H1 (cell line): ENCODE measurements around the gene NFASC. TPM values are rescaled to one million over a fixed set of nuclear protein-coding genes. Genes with fewer than 3 reads are reported as not detected.

Experiments
- CTCF ChIA-PET: fragments of 300-600 bp; sonication (Branson Sonifier 250); formaldehyde crosslinking; loops from one replicate; lab custom pipeline; 2021; ENCODE audit not compliant: partially characterized antibody; lab: Charles Lee
- POLR2A ChIA-PET: fragments of 300-600 bp; sonication (Branson Sonifier 250); formaldehyde crosslinking; loops from one replicate; lab custom pipeline; 2021; ENCODE audit warnings: inconsistent platforms; ENCODE audit not compliant: partially characterized antibody; lab: Charles Lee
- DNase-seq, 2 experiments: peaks; one replicate each; pipeline versions ENCODE4 v3.0.0 to v3.0.0-alpha.2; 2010 to 2022; ENCODE audit warnings: low spot score in 2 of 2, low read depth in 1 of 2, mixed read lengths in 1 of 2
- FAIRE-seq: peaks from 2 replicates; lab custom pipeline; 2011; peaks lifted over from hg19 to GRCh38; lab: Jason Lieb, UNC
- H2AFZ ChIP-seq: 2 replicates; pipeline ENCODE4 v1.8.1; 2012; ENCODE audit warnings: low read length, inconsistent platforms
- H2AK5ac ChIP-seq: 2 replicates; pipeline ENCODE4 v1.6.1; 2013; ENCODE audit warnings: low read depth, low read length
- H2BK120ac ChIP-seq: replicated peaks from 2 replicates; pipeline ENCODE3; 2013; ENCODE audit warnings: low read depth, low read length, inconsistent platforms
- H2BK12ac ChIP-seq: 2 replicates; pipeline ENCODE4 v1.6.1; 2013; ENCODE audit warnings: low read depth, low read length
- H2BK15ac ChIP-seq: 2 replicates; pipeline ENCODE4 v1.6.1; 2013; ENCODE audit warnings: low read length
- H2BK20ac ChIP-seq: 2 replicates; pipeline ENCODE4 v1.6.1; 2013; ENCODE audit warnings: low read length
- H2BK5ac ChIP-seq: 2 replicates; pipeline ENCODE4 v1.6.1; 2013; ENCODE audit warnings: low read depth, low read length
- H3K14ac ChIP-seq: 2 replicates; pipeline ENCODE4 v1.6.1; 2013; ENCODE audit warnings: inconsistent platforms; ENCODE audit not compliant: insufficient read length
- H3K18ac ChIP-seq: 2 replicates; pipeline ENCODE4 v1.6.1; 2013; ENCODE audit warnings: low read length; ENCODE audit errors: extremely low read depth
- H3K23ac ChIP-seq: 2 replicates; pipeline ENCODE4 v1.6.1; 2013; ENCODE audit warnings: inconsistent platforms; ENCODE audit not compliant: insufficient read length
- H3K23me2 ChIP-seq: 2 replicates; pipeline ENCODE4 v1.6.1; 2013; ENCODE audit warnings: low read depth, low read length
- H3K27ac ChIP-seq: 2 replicates; pipeline ENCODE4 v1.6.1; 2011; ENCODE audit warnings: low read depth, low read length, inconsistent platforms
- H3K27me3 ChIP-seq, 4 experiments: replicated peaks in 1 of 4; 1 replicate in 1 of 4; 2 replicates in 3 of 4; pipeline versions ENCODE4 v1.6.1 to v1.8.1; 2011 to 2013; ENCODE audit warnings: low read length in 3 of 4, mild to moderate bottlenecking in 3 of 4, inconsistent platforms in 2 of 4, mixed read lengths in 2 of 4, moderate library complexity in 1 of 4; ENCODE audit not compliant: control insufficient read depth in 3 of 4, insufficient read depth in 3 of 4; ENCODE audit errors: extremely low read depth in 1 of 4
- H3K36me3 ChIP-seq, 4 experiments: 2 replicates each; pipeline versions ENCODE4 v1.6.1 to v1.8.1; 2011 to 2013; ENCODE audit warnings: mild to moderate bottlenecking in 4 of 4, low read length in 3 of 4, moderate library complexity in 2 of 4, control low read depth in 1 of 4, inconsistent platforms in 1 of 4; ENCODE audit not compliant: insufficient read depth in 4 of 4, control insufficient read depth in 2 of 4
- H3K4ac ChIP-seq: replicated peaks from 2 replicates; pipeline ENCODE3; 2013; ENCODE audit warnings: low read length, low read depth, mixed read lengths, inconsistent platforms; ENCODE audit not compliant: insufficient read length
- H3K4me1 ChIP-seq, 4 experiments: replicated peaks in 1 of 4; 1 replicate in 1 of 4; 2 replicates in 3 of 4; pipeline versions ENCODE4 v1.6.1 to v1.8.1; 2011 to 2013; ENCODE audit warnings: low read length in 3 of 4, inconsistent platforms in 2 of 4, mixed read lengths in 1 of 4; ENCODE audit not compliant: insufficient read depth in 4 of 4, control insufficient read depth in 3 of 4
- H3K4me2 ChIP-seq, 2 experiments: 2 replicates each; pipeline versions ENCODE4 v1.6.1 to v1.8.1; 2011 to 2013; ENCODE audit warnings: low read depth in 2 of 2, low read length in 2 of 2, control low read depth in 1 of 2, inconsistent platforms in 1 of 2, mild to moderate bottlenecking in 1 of 2; ENCODE audit not compliant: insufficient read depth in 1 of 2
- H3K4me3 ChIP-seq, 4 experiments: fragments of 200-600, 300-600 bp in 1 of 4; sonication (generic), shearing (Covaris generic), sonication (Bioruptor Twin) in 1 of 4; 2 replicates each; pipeline versions ENCODE4 v1.5.1 to v1.8.1; 2011 to 2016; ENCODE audit warnings: low read length in 4 of 4, low read depth in 3 of 4, control low read depth in 2 of 4, inconsistent platforms in 2 of 4, mild to moderate bottlenecking in 2 of 4, mixed read lengths in 1 of 4, moderate library complexity in 1 of 4; ENCODE audit not compliant: insufficient read depth in 2 of 4; ENCODE audit errors: extremely low read depth in 1 of 4
- H3K56ac ChIP-seq: replicated peaks from 2 replicates; pipeline ENCODE3; 2013; ENCODE audit warnings: low read depth, mild to moderate bottlenecking, mixed read lengths, low read length, inconsistent platforms; ENCODE audit not compliant: insufficient read length
- H3K79me1 ChIP-seq: 2 replicates; pipeline ENCODE4 v1.6.1; 2013; ENCODE audit warnings: low read depth, low read length, control low read depth
- H3K79me2 ChIP-seq, 2 experiments: 2 replicates each; pipeline versions ENCODE4 v1.6.1 to v1.8.1; 2012 to 2013; ENCODE audit warnings: low read length in 2 of 2, mild to moderate bottlenecking in 2 of 2, inconsistent platforms in 1 of 2; ENCODE audit not compliant: insufficient read depth in 2 of 2, control insufficient read depth in 1 of 2
- H3K9ac ChIP-seq, 4 experiments: replicated peaks in 1 of 4; 1 replicate in 1 of 4; 2 replicates in 3 of 4; pipeline versions ENCODE4 v1.6.1 to v1.8.1; 2011 to 2013; ENCODE audit warnings: low read depth in 3 of 4, low read length in 3 of 4, control low read depth in 2 of 4, mild to moderate bottlenecking in 2 of 4, moderate library complexity in 2 of 4, inconsistent platforms in 1 of 4; ENCODE audit errors: extremely low read depth in 1 of 4
- H3K9me3 ChIP-seq, 2 experiments: 2 replicates each; pipeline versions ENCODE4 v1.6.1 to v1.8.1; 2012 to 2013; ENCODE audit warnings: mild to moderate bottlenecking in 2 of 2, moderate library complexity in 2 of 2, control low read depth in 1 of 2, inconsistent platforms in 1 of 2, low read depth in 1 of 2, low read length in 1 of 2, mixed read lengths in 1 of 2; ENCODE audit not compliant: insufficient read depth in 2 of 2
- H4K20me1 ChIP-seq, 2 experiments: replicated peaks in 1 of 2; 2 replicates each; pipeline versions ENCODE3 to v1.8.1; 2011 to 2013; ENCODE audit warnings: inconsistent platforms in 2 of 2, low read length in 2 of 2, mild to moderate bottlenecking in 1 of 2; ENCODE audit not compliant: insufficient read depth in 2 of 2, control insufficient read depth in 1 of 2
- H4K5ac ChIP-seq: 2 replicates; pipeline ENCODE4 v1.6.1; 2013; ENCODE audit warnings: low read length, low read depth, mixed read lengths, inconsistent platforms; ENCODE audit not compliant: insufficient read length
- H4K8ac ChIP-seq: 2 replicates; pipeline ENCODE4 v1.8.0; 2013; ENCODE audit warnings: mild to moderate bottlenecking, moderate library complexity, low read length, inconsistent platforms; ENCODE audit not compliant: insufficient read depth; ENCODE audit errors: extremely low read depth
- H4K91ac ChIP-seq: replicated peaks from 2 replicates; pipeline ENCODE3; 2013; ENCODE audit warnings: low read length, mixed read lengths, inconsistent platforms; ENCODE audit not compliant: insufficient read length
- TAF7 ChIP-seq: optimal IDR thresholded peaks from 2 replicates; pipeline ENCODE3; 2011; ENCODE audit warnings: low read depth, mild to moderate bottlenecking, inconsistent platforms, low read length, moderate library complexity, borderline replicate concordance
- WGBS, 2 experiments: shearing (Covaris generic) in 1 of 2; methylation state at CpG; one replicate each; pipeline versions ENCODE4 v1.1.6 to v1.1.7; 2013 to 2015; ENCODE audit warnings: low lambda C conversion rate in 2 of 2, mixed read lengths in 2 of 2, inconsistent platforms in 1 of 2, low coverage in 1 of 2, missing lambda C conversion rate in 1 of 2; ENCODE audit not compliant: insufficient replicate concordance in 2 of 2, insufficient coverage in 1 of 2, insufficient read length in 1 of 2; ENCODE audit errors: extremely low coverage in 1 of 2, missing lambda C conversion rate in 1 of 2; 5-methylcytosine and 5-hydroxymethylcytosine counted together
- polyA plus RNA-seq, 7 experiments: library from polyadenylated mRNA; depleted of rRNA in 3 of 7; stranded (reverse) in 5 of 7; unstranded in 2 of 7; fragments of >200 nt in 5 of 7; fragments of 200-250 nt in 2 of 7; gene quantifications; 1 replicate in 5 of 7; 2 replicates in 1 of 7; 4 replicates in 1 of 7; pipeline versions ENCODE4 v1.2.1 to v1.2.3, GENCODE V29; 2011 to 2013; ENCODE audit warnings: missing spikeins in 2 of 7, mixed read lengths in 2 of 7
- total RNA-seq: library from RNA; stranded (reverse); fragmentation: NEBNext Ultra II Directional; extraction: Animal tissue kit (Norgen Biotek cat#: 25700); gene quantifications from 2 replicates; pipeline ENCODE4 v1.2.1, GENCODE V29; 2021

Gene NFASC
- total and polyA plus RNA-seq, 2 of the 8 experiments (the other 6 are each of a cell fraction or from before 2014, with no cell fraction given), result 5.0 to 15.2 TPM

- Histone ChIP-seq H4K8ac (no peak overlapping the region; the same call in 1 of the 2 replicates), H3K27ac (no peak overlapping the region), H3K23ac (no peak overlapping the region), H3K4me3 (no peak overlapping the region), H3K79me2 (no peaks in the 10 kb centered on the region), H3K56ac (no peak overlapping the region), H2AK5ac (no peak overlapping the region), H2AFZ (no peak overlapping the region), H2BK12ac (no peak overlapping the region), H2BK15ac (no peak overlapping the region), H3K4me1 (no peaks in the 10 kb centered on the region), H3K4ac (no peak overlapping the region), H3K79me1 (no peaks in the 10 kb centered on the region; the same call in 1 of the 2 replicates), H3K9ac (no peak overlapping the region), H3K9me3 (no peaks in the 10 kb centered on the region), H2BK5ac (no peak overlapping the region), H2BK20ac (no peak overlapping the region), H3K18ac (no peak overlapping the region), H4K5ac (no peak overlapping the region), H3K23me2 (no peaks in the 10 kb centered on the region), H3K27me3 (no peaks in the 10 kb centered on the region), H4K20me1 (no peaks in the 10 kb centered on the region), H4K91ac (no peak overlapping the region), H3K36me3 (no peaks in the 10 kb centered on the region), H3K14ac (no peak overlapping the region), H2BK120ac (no peak overlapping the region), H3K4me2 (no peak overlapping the region)
- CTCF ChIA-PET, result interaction anchor here (1.2 to 33.8 kb wide), 8 partner anchors 10 to 187 kb away, joined by 3 to 1336 read pairs (median 4); partner anchors contain the start of gene TMEM81
- POLR2A ChIA-PET, result no interaction called here
- FAIRE-seq (no peak), DNase-seq (no peak)
- no peak for TF ChIP-seq TAF7
- WGBS, 2 experiments, result 90% methylated on average over 14 of the region's 14 CpGs; no CpG with 5 or more reads in 1 of the 2 experiments
Measured at GRCh38 chr1:204978782-204979181, 108.1 kb downstream of the NFASC start.
